ENCODE measurements around the gene MBNL2. TPM values are rescaled to one million over a fixed set of nuclear protein-coding genes. Genes with fewer than 3 reads are reported as not detected.

Gene MBNL2
- total RNA-seq, 2 donors from 2014 or later: 13.4 to 27.2 TPM

GRCh38 chr13:97364827-97365226 lies 142.7 kb downstream of the MBNL2 start:
- Mint-ChIP-seq H3K9me3 (no peaks in the 10 kb centered on the region), H3K27me3 (no peaks in the 10 kb centered on the region), H3K4me3 (no peak overlapping the region), H3K27ac (peak overlapping the region; percentile 23), H3K4me1 (peaks cover 23% of the 10 kb centered on the region), H3K36me3 (ENCODE audit: low read depth) (peaks cover 71% of the 10 kb centered on the region)
- ATAC-seq (replicated peaks): peak; percentile 52

GRCh38 chr13:97366172-97366688 lies 144.1 kb downstream of the MBNL2 start:
- no peak for ATAC-seq (replicated peaks)
- Mint-ChIP-seq H3K27ac (no peak overlapping the region), H3K4me3 (no peak overlapping the region)

DNA sequence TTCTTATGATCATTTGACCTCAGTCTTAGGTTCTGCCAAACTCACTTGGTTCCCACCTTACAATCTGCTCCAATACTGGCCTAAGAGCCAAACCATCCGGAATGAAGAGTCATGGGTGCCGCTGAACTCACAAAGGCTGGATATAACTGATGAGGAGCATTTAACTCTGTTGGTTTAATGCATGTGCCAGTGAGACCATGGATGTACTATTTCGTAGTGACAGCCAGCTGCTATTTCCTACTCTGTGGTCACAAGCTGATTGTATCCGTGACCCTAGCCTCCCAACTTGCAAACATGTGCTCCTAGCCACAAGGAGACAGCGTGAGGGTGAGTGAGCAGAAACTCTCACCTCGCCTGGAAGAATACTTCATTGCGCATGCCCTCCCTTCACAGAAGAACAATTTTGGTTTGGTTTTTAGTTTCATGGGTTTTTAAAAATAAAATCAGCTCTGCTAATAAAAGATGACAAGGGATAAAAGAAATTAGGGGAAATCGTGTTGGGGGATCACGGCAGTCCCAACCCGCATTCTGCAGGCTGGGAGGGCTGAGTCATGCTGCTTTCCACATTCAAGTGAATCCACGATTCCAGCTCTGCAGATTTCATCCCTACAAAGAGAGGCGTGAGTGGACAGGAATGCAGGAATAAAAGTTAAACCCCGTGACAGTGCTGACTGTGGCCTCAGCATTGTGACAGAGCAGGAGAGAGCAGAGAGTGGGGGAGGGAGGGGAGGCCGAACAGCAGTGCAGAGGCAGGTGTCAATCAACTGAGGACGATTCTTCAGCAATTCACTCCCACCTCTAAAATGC lies 145.1 kb downstream of the MBNL2 start:
- Mint-ChIP-seq H3K4me3 (no peak overlapping the region), H3K36me3 (ENCODE audit: low read depth) (peaks cover 53% of the 10 kb centered on the region), H3K27ac (no peak overlapping the region), H3K4me1 (peaks cover 23% of the 10 kb centered on the region), H3K27me3 (no peaks in the 10 kb centered on the region), H3K9me3 (no peaks in the 10 kb centered on the region)
- no peak for ATAC-seq (replicated peaks)

More at GRCh38 chr13:97366172-97366688, 144.1 kb downstream of the MBNL2 start:
- Mint-ChIP-seq H3K27me3 (no peaks in the 10 kb centered on the region), H3K36me3 (ENCODE audit: low read depth) (peaks cover 60% of the 10 kb centered on the region), H3K4me1 (peaks cover 23% of the 10 kb centered on the region), H3K9me3 (no peaks in the 10 kb centered on the region)

DNA sequence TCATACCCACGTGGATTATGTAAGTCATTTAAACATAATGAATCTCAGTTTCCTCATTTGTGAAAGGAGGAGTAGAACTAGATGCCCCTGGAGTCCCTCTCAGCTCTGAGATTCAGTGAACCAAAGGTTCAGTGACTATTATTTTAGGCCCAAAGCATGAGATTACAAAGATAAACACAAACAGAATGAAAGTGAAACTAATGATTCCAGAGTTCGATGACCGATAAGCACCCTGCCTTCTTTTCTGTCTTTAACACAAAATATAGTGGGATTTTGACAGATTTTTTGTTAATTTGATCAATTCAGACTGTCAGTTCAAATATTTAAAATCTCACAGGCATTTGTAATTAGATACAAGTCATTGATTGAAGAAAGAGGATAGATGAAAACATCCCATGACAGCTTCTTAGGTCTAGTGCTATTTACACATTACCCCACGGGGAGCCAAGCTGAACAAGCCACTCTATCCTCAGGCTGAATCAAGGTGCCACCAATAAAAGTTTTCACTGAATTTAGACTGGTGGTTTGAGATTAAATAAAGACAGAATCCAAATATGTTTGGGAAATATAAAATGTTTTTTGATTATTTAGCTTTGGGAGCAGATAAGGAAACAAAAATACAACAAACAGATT lies 147.2 kb downstream of the MBNL2 start:
- Mint-ChIP-seq H3K4me1 (peaks cover 23% of the 10 kb centered on the region), H3K9me3 (no peaks in the 10 kb centered on the region), H3K27ac (peak overlapping the region; percentile 74), H3K4me3 (peak overlapping the region; percentile 82), H3K27me3 (no peaks in the 10 kb centered on the region), H3K36me3 (ENCODE audit: low read depth) (peaks cover 35% of the 10 kb centered on the region)
- peak; percentile 38 for ATAC-seq (replicated peaks)

- H3K4me3 Mint-ChIP-seq: no peak overlapping the region
- H3K27me3 Mint-ChIP-seq: no peaks in the 10 kb centered on the region
Observed at GRCh38 chr13:97371486-97372109, 149.5 kb downstream of the MBNL2 start.

GRCh38 chr13:97372936-97373335 lies 150.8 kb downstream of the MBNL2 start:
- Mint-ChIP-seq H3K36me3 (ENCODE audit: low read depth) (peaks cover 21% of the 10 kb centered on the region), H3K4me3 (no peak overlapping the region), H3K27ac (no peak overlapping the region), H3K27me3 (no peaks in the 10 kb centered on the region), H3K4me1 (peaks cover 12% of the 10 kb centered on the region), H3K9me3 (no peaks in the 10 kb centered on the region)
- ATAC-seq (replicated peaks): no peak

More at GRCh38 chr13:97371486-97372109, 149.5 kb downstream of the MBNL2 start:
- Mint-ChIP-seq H3K9me3 (no peaks in the 10 kb centered on the region), H3K36me3 (ENCODE audit: low read depth) (peaks cover 29% of the 10 kb centered on the region), H3K4me1 (peaks cover 18% of the 10 kb centered on the region), H3K27ac (no peak overlapping the region)
- ATAC-seq (replicated peaks): no peak

DNA sequence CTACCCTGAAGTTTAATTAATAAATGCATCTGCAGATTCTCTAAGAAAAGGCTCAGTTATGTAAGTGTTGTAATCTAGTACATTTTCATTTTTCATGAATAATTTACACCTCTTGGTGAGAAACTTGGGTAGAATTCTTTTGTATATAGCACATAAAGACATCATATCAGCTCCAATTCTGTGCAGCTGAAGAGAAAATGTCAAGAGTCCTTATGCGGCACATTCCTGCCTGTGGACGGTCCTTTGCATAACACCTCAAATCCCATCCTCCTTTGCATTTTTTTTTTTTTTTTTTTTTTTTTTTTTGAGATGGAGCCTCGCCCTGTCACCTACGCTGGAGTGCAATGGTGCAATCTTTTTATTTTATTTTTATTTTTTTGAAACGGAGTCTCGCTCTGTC lies 151.7 kb downstream of the MBNL2 start:
- no peak overlapping the region for H3K4me3 Mint-ChIP-seq

DNA sequence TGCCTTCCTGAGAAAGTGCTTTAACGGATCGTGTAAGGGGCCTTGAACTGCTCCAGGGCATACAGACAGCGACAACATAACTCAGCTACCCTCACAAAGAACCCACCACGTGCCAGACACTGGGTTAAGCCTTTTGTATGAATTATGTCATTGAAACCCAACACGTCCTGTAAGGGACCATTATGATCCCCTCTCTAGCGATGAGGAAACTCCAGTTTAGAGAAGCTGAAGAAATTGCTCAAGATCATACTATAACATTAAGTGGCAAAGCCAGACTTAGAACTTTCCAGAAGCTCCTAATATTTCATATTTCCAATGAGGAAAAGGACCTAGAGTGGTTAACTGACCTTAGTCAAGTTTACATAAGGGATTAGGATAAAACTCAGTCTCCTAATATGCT lies 154.8 kb downstream of the MBNL2 start:
- Mint-ChIP-seq H3K9me3 (no peaks in the 10 kb centered on the region), H3K4me1 (no peaks in the 10 kb centered on the region)
- ATAC-seq (replicated peaks): no peak

More for the DNA sequence above, 151.7 kb downstream of the MBNL2 start:
- no peak for ATAC-seq (replicated peaks)
- Mint-ChIP-seq H3K9me3 (no peaks in the 10 kb centered on the region), H3K36me3 (ENCODE audit: low read depth) (peaks cover 21% of the 10 kb centered on the region), H3K4me1 (peaks cover 7% of the 10 kb centered on the region), H3K27me3 (no peaks in the 10 kb centered on the region), H3K27ac (no peak overlapping the region)

GRCh38 chr13:97379386-97379785 lies 157.3 kb downstream of the MBNL2 start:
- Mint-ChIP-seq H3K9me3 (peaks cover 4% of the 10 kb centered on the region), H3K36me3 (ENCODE audit: low read depth) (peaks cover 52% of the 10 kb centered on the region), H3K27me3 (no peaks in the 10 kb centered on the region), H3K4me3 (no peak overlapping the region), H3K27ac (no peak overlapping the region), H3K4me1 (peaks cover 6% of the 10 kb centered on the region)
- ATAC-seq (replicated peaks): no peak

More for the DNA sequence above, 154.8 kb downstream of the MBNL2 start:
- H3K27me3 Mint-ChIP-seq: no peaks in the 10 kb centered on the region
- H3K36me3 Mint-ChIP-seq (ENCODE audit: low read depth): peaks cover 41% of the 10 kb centered on the region
- no peak overlapping the region for H3K27ac Mint-ChIP-seq
- H3K4me3 Mint-ChIP-seq: no peak overlapping the region

- ATAC-seq (replicated peaks): no peak
- Mint-ChIP-seq H3K4me1 (peaks cover 7% of the 10 kb centered on the region), H3K27ac (no peak overlapping the region), H3K9me3 (peaks cover 4% of the 10 kb centered on the region), H3K4me3 (no peak overlapping the region), H3K36me3 (ENCODE audit: low read depth) (peaks cover 46% of the 10 kb centered on the region), H3K27me3 (no peaks in the 10 kb centered on the region)
Observed at GRCh38 chr13:97380696-97381095, 158.6 kb downstream of the MBNL2 start.

- Mint-ChIP-seq H3K9me3 (peaks cover 4% of the 10 kb centered on the region), H3K4me1 (peaks cover 8% of the 10 kb centered on the region), H3K27me3 (no peaks in the 10 kb centered on the region), H3K36me3 (ENCODE audit: low read depth) (peaks cover 45% of the 10 kb centered on the region), H3K4me3 (no peak overlapping the region), H3K27ac (no peak overlapping the region)
- ATAC-seq (replicated peaks): no peak
Observed at GRCh38 chr13:97381189-97381588, 159.1 kb downstream of the MBNL2 start.

DNA sequence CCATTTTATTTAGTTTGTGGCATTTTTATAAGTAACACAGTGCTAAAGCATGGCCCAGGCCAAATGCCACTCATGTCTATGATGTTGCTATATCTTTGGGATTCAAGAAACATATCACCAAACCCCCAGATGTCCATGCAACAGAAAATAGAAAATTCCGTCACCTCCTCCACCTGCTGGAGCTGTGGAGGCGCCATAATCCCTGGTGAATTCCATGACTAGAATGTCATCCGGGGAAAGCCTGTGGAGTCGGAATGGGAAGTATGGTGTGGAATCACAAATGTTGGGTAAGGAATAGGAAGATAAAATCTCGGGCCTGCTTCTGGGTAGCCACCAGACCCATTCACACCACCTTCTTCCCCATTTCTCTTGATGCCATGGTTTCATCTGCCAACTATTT lies 160.1 kb downstream of the MBNL2 start:
- H3K36me3 Mint-ChIP-seq (ENCODE audit: low read depth): peaks cover 45% of the 10 kb centered on the region
- H3K27ac Mint-ChIP-seq: no peak overlapping the region
- no peak for ATAC-seq (replicated peaks)
- peaks cover 13% of the 10 kb centered on the region for H3K4me1 Mint-ChIP-seq
- no peaks in the 10 kb centered on the region for H3K27me3 Mint-ChIP-seq
- H3K9me3 Mint-ChIP-seq: peaks cover 4% of the 10 kb centered on the region
- no peak overlapping the region for H3K4me3 Mint-ChIP-seq

DNA sequence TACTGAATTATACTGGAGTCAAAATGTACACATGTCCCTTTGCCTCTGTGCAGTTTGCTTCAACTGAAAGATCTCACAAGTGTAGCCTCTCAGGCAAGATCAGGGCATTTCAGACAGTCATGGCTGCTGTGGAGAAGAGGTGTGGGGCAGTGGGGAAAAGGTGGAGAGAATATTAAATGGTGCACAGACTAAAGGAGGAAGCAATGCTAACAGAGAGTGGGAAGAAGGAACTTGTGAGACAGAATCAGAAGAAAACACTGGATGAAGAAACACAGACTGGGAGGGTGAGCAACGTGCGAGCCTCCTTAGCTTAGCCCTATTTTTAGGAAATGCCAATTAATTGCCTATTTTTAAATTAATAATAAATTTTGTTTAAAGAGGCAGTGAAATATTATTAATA lies 162.2 kb downstream of the MBNL2 start:
- Mint-ChIP-seq H3K4me3 (no peak overlapping the region), H3K9me3 (peaks cover 4% of the 10 kb centered on the region), H3K36me3 (ENCODE audit: low read depth) (peaks cover 49% of the 10 kb centered on the region), H3K4me1 (peaks cover 13% of the 10 kb centered on the region), H3K27me3 (no peaks in the 10 kb centered on the region), H3K27ac (no peak overlapping the region)
- ATAC-seq (replicated peaks): no peak

- Mint-ChIP-seq H3K27me3 (no peaks in the 10 kb centered on the region), H3K36me3 (ENCODE audit: low read depth) (peaks cover 43% of the 10 kb centered on the region), H3K9me3 (peaks cover 4% of the 10 kb centered on the region), H3K4me1 (peaks cover 13% of the 10 kb centered on the region), H3K4me3 (no peak overlapping the region), H3K27ac (no peak overlapping the region)
- ATAC-seq (replicated peaks): no peak
Observed at GRCh38 chr13:97385146-97385545, 163.0 kb downstream of the MBNL2 start.
